Hepatocyte (in vitro differentiated cells): ENCODE results near the gene PTGES. TPM values are rescaled to one million over a fixed set of nuclear protein-coding genes. Genes with fewer than 3 reads are reported as not detected.

Experiments
- DNase-seq: peaks from one replicate; pipeline ENCODE4 v3.0.0-alpha.2; 2016; ENCODE audit warnings: low spot score
- H2AFZ ChIP-seq: fragments of 200-600 bp; sonication (generic); 2 replicates; pipeline ENCODE4 v1.6.0; 2016; ENCODE audit warnings: antibody characterized with exemption, mild to moderate bottlenecking
- H3K27ac ChIP-seq: fragments of 200-600 bp; sonication (generic); 2 replicates; pipeline ENCODE4 v1.5.1; 2016; ENCODE audit warnings: mild to moderate bottlenecking
- H3K27me3 ChIP-seq: fragments of 200-600 bp; sonication (generic); 2 replicates; pipeline ENCODE4 v1.6.1; 2016
- H3K36me3 ChIP-seq: fragments of 200-600 bp; sonication (generic); replicated peaks from 2 replicates; pipeline ENCODE4 v1.5.1; 2016; ENCODE audit warnings: low read depth; ENCODE audit not compliant: insufficient read depth
- H3K4me1 ChIP-seq: fragments of 200-600 bp; sonication (generic); 2 replicates; pipeline ENCODE4 v1.5.1; 2016; ENCODE audit warnings: mild to moderate bottlenecking, moderate library complexity; ENCODE audit not compliant: insufficient read depth
- H3K4me2 ChIP-seq: fragments of 200-600 bp; sonication (generic); 2 replicates; pipeline ENCODE4 v1.6.0; 2016
- H3K4me3 ChIP-seq: fragments of 200-600 bp; sonication (generic); 2 replicates; pipeline ENCODE4 v1.5.1; 2016; ENCODE audit warnings: mild to moderate bottlenecking
- H3K79me2 ChIP-seq: fragments of 200-600 bp; sonication (generic); 2 replicates; pipeline ENCODE4 v1.6.0; 2017; ENCODE audit warnings: mild to moderate bottlenecking
- H3K9me2 ChIP-seq: fragments of 200-600 bp; sonication (generic); replicated peaks from 2 replicates; pipeline ENCODE4 v1.6.0; 2017; ENCODE audit warnings: mild to moderate bottlenecking; ENCODE audit not compliant: insufficient read depth
- H3K9me3 ChIP-seq: fragments of 200-600 bp; sonication (generic); 2 replicates; pipeline ENCODE4 v1.5.1; 2016; ENCODE audit warnings: low read depth, mild to moderate bottlenecking
- H4K20me1 ChIP-seq: fragments of 200-600 bp; sonication (generic); 2 replicates; pipeline ENCODE4 v1.6.0; 2016; ENCODE audit warnings: mild to moderate bottlenecking; ENCODE audit not compliant: insufficient read depth, poor library complexity, severe bottlenecking
- EZH2 ChIP-seq: fragments of 200-600 bp; sonication (generic); IDR thresholded peaks from 2 replicates; pipeline ENCODE4 v1.6.1; 2016; ENCODE audit warnings: antibody characterized with exemption, mild to moderate bottlenecking, borderline replicate concordance
- EZH2phosphoT487 ChIP-seq: fragments of 200-600 bp; sonication (generic); IDR thresholded peaks from one replicate; pipeline ENCODE4 v1.6.1; 2018; ENCODE audit warnings: antibody characterized with exemption, mild to moderate bottlenecking, low read depth, moderate library complexity; ENCODE audit not compliant: unreplicated experiment, severe bottlenecking
- WGBS: methylation state at CpG from one replicate; pipeline ENCODE4 v1.1.6; 2016; ENCODE audit warnings: low lambda C conversion rate; ENCODE audit errors: missing lambda C conversion rate; 5-methylcytosine and 5-hydroxymethylcytosine counted together
- polyA plus RNA-seq: library from polyadenylated mRNA; unstranded; fragments of >200 nt; fragmentation: Nextera tagmentation; extraction: Ambion mirVana; gene quantifications from 2 replicates; pipeline ENCODE4 v1.2.1, GENCODE V29; 2016
- total RNA-seq: library from RNA; depleted of rRNA; stranded (reverse); fragments of >200 nt; gene quantifications from 2 replicates; pipeline ENCODE4 v1.2.3, GENCODE V29; 2014
- TF ChIP-seq, protein P1 (sequence below): fragments of 200-600 bp; sonication (generic); IDR thresholded peaks from 2 replicates; pipeline ENCODE4 v1.5.1; 2016; ENCODE audit warnings: antibody characterized with exemption, mild to moderate bottlenecking; ENCODE audit not compliant: poor library complexity

The PTGES gene
- total and polyA plus RNA-seq, 2 experiments from 2014 or later, result 26.4 to 94.9 TPM

DNA sequence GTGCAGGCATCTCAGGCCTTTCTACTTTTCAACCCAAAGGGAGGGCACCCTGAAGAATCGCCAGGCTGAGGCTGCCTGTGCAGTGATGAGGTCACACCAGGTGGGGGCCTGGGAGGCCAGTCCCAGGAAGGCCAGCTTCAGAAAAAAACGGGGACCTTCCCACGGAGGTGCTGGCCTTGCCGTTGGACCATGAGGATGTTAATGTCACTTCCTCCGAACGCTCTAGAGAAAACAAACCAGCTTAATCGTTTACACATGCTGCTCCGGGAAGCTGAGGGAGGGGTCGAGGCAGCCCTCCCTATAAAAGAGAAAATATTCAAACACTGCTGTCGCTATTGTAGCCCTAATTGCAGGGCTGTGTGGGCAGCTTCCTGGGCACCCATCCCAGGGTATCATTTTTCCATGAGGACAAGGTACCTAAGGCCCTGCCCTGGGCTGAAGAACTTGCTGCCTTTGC is 27.0 kb downstream of the PTGES start:
- 35% methylated on average over 10 of the region's 10 CpGs for WGBS
- Histone ChIP-seq H3K9me3 (no peaks in the 10 kb centered on the region), H3K4me1 (peaks cover 7% of the 10 kb centered on the region), H3K4me2 (no peak overlapping the region), H3K27ac (peak overlapping the region; percentile 83), H3K36me3 (no peaks in the 10 kb centered on the region), H3K27me3 (no peaks in the 10 kb centered on the region), H3K79me2 (no peaks in the 10 kb centered on the region), H3K9me2 (no peaks in the 10 kb centered on the region), H2AFZ (no peak overlapping the region), H4K20me1 (no peaks in the 10 kb centered on the region), H3K4me3 (no peak overlapping the region)
- DNase-seq, result peak; percentile 46
- TF ChIP-seq EZH2phosphoT487 (no peak), EZH2 (no peak)
- TF ChIP-seq, protein P1, sequence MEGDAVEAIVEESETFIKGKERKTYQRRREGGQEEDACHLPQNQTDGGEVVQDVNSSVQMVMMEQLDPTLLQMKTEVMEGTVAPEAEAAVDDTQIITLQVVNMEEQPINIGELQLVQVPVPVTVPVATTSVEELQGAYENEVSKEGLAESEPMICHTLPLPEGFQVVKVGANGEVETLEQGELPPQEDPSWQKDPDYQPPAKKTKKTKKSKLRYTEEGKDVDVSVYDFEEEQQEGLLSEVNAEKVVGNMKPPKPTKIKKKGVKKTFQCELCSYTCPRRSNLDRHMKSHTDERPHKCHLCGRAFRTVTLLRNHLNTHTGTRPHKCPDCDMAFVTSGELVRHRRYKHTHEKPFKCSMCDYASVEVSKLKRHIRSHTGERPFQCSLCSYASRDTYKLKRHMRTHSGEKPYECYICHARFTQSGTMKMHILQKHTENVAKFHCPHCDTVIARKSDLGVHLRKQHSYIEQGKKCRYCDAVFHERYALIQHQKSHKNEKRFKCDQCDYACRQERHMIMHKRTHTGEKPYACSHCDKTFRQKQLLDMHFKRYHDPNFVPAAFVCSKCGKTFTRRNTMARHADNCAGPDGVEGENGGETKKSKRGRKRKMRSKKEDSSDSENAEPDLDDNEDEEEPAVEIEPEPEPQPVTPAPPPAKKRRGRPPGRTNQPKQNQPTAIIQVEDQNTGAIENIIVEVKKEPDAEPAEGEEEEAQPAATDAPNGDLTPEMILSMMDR, result no peak

DNA sequence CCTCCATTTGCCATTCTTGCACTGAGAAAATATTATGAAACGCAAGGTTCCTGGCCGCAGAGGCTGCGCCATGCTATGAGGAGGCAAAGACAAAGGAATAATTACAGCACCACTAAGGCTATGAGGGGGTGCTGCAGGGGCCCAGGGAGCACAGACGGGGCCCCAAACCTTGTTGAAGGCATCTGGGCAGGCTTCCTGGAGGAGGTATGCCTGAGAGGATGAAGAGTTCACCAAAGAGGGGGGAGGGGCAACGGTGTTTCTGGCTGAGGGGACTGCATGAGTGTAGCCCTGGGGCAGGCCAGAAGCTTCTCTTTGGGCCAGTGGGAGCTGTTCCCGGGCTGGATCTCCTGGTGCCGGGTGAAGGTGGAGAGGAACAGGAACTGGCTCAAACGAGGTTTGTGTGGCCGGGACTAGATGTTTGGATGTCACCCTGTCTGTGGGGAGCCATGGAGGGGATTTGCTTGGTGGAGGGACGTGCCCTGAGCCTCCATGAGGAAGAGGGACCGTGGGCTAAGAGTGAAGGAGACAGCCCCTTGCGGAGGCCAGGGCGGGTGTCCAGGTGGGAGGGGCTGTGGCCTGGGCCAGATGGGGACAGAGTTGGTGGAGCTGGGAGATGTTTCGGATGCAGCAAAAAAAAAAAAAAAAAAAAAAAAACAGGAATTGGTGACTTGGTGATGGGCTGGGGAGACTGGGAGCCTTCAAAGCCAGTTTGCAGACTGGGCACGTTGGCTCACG is 28.2 kb downstream of the PTGES start:
- Histone ChIP-seq H3K4me3 (no peak overlapping the region), H3K79me2 (no peaks in the 10 kb centered on the region), H3K9me3 (no peaks in the 10 kb centered on the region), H3K4me1 (peaks cover 7% of the 10 kb centered on the region), H3K9me2 (no peaks in the 10 kb centered on the region), H3K27ac (peak overlapping the region; percentile 83), H2AFZ (no peak overlapping the region), H4K20me1 (no peaks in the 10 kb centered on the region), H3K27me3 (no peaks in the 10 kb centered on the region), H3K4me2 (no peak overlapping the region), H3K36me3 (no peaks in the 10 kb centered on the region)
- no peak for DNase-seq
- TF ChIP-seq EZH2phosphoT487 (no peak), EZH2 (no peak)
- TF ChIP-seq, protein P1, result no peak
- 86% methylated on average over 15 of the region's 16 CpGs for WGBS

DNA sequence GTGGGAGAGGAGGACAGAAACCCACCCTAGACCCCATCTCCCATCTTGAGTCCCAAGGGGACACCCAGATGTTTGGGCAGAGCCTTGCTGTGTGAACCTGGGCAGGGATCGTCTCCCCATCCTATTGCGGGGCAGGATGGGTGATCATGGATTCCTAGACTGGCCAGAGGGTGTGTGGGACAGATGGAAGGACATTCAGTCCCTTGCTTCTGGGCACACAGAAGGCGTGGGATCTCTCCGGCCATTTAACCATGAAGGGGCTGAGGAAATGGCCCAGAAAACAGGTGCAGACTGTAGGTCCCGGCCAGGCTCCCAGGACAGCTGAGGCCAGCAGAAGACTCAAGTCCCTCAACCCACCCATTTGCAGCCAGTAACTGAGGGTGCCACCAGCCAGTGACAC is 29.9 kb downstream of the PTGES start:
- Histone ChIP-seq H3K9me3 (no peaks in the 10 kb centered on the region), H3K27ac (no peak overlapping the region), H3K79me2 (no peaks in the 10 kb centered on the region), H3K27me3 (no peaks in the 10 kb centered on the region), H4K20me1 (no peaks in the 10 kb centered on the region), H3K36me3 (no peaks in the 10 kb centered on the region), H3K4me3 (no peak overlapping the region), H3K9me2 (no peaks in the 10 kb centered on the region), H2AFZ (no peak overlapping the region), H3K4me1 (peaks cover 7% of the 10 kb centered on the region), H3K4me2 (no peak overlapping the region)
- DNase-seq, result no peak
- 96% methylated on average over 5 of the region's 5 CpGs for WGBS
- TF ChIP-seq, protein P1, result no peak
- TF ChIP-seq EZH2 (no peak), EZH2phosphoT487 (no peak)
